Spleen (tissue), 7 donors: ENCODE data around the gene PTOV1.

ENCODE experiments used
- CTCF ChIP-seq, 11 experiments: fragments of 200-600 bp in 7 of 11; fragments of 450-650 bp in 4 of 11; sonication (generic) in 4 of 11; IDR thresholded peaks in 8 of 11; conservative IDR thresholded peaks in 3 of 11; 1 replicate in 7 of 11; 2 replicates in 4 of 11; pipeline versions ENCODE4 v1.4.0 to v1.8.0; 2016 to 2021; ENCODE audit warnings: antibody characterized with exemption in 11 of 11, inconsistent platforms in 4 of 11, mild to moderate bottlenecking in 1 of 11
- POLR2A ChIP-seq, 3 donors: fragments of 450-650 bp; IDR thresholded peaks; one replicate each; pipeline ENCODE4 v1.5.1; 2017; ENCODE audit warnings: antibody characterized with exemption in 3 of 3, mild to moderate bottlenecking in 1 of 3
- donor health status: DM: no; HTN: no; CAD: no; lungs with moderate emphysema.
- donor health status: DM: no; HTN: no; CAD: no.
- donor health status: DM: no; HTN: no; CAD: no.

- TF ChIP-seq CTCF (IDR thresholded peaks at IDR 0.05 in 8 of 11, conservative IDR thresholded peaks at IDR 0.05 in 3 of 11) = no peak
- no peak for TF ChIP-seq POLR2A (IDR thresholded peaks at IDR 0.05)
Measured at GRCh38 chr19:49873834-49874233, 22.9 kb downstream of the PTOV1 start.
